Lung (tissue), 12 donors: ENCODE data around the gene DPH7. TPM values are rescaled to one million over a fixed set of nuclear protein-coding genes. Genes with fewer than 3 reads are reported as not detected.

Experiments
- ATAC-seq: fragments of 200-7000 bp; cut with Tn5 transposase; one replicate; pipeline ENCODE4 v1.9.1; 2020; ENCODE audit warnings: moderate number of reproducible peaks; ENCODE audit not compliant: insufficient read depth, low FRiP score
- DNase-seq, 3 donors: peaks; one replicate each; pipeline ENCODE4 v3.0.0-alpha.2; 2013 to 2017
- H3K27ac ChIP-seq, 2 donors: one replicate each; pipeline ENCODE4 v1.5.1; 2013; ENCODE audit warnings: mild to moderate bottlenecking in 2 of 2, moderate library complexity in 2 of 2, control low read depth in 1 of 2, inconsistent platforms in 1 of 2, low read depth in 1 of 2, low read length in 1 of 2
- H3K27me3 ChIP-seq, 3 donors: one replicate each; pipeline ENCODE4 v1.5.1; 2013; ENCODE audit warnings: low read length in 2 of 3; ENCODE audit not compliant: control insufficient read depth in 3 of 3, insufficient read depth in 3 of 3
- H3K36me3 ChIP-seq, 4 donors: one replicate each; pipeline ENCODE4 v1.5.1; 2013; ENCODE audit warnings: low read length in 4 of 4, mild to moderate bottlenecking in 1 of 4, moderate library complexity in 1 of 4; ENCODE audit not compliant: control insufficient read depth in 4 of 4, insufficient read depth in 4 of 4
- H3K4me1 ChIP-seq, 5 donors: one replicate each; pipeline ENCODE4 v1.5.1; 2013; ENCODE audit warnings: low read length in 5 of 5, mild to moderate bottlenecking in 2 of 5, moderate library complexity in 1 of 5; ENCODE audit not compliant: control insufficient read depth in 5 of 5, insufficient read depth in 5 of 5
- H3K4me3 ChIP-seq: one replicate; pipeline ENCODE4 v1.5.1; 2013; ENCODE audit warnings: mild to moderate bottlenecking, control low read depth, moderate library complexity
- H3K9ac ChIP-seq, 2 donors: one replicate each; pipeline ENCODE4 v1.5.1; 2013; ENCODE audit warnings: low read length in 2 of 2, control low read depth in 1 of 2; ENCODE audit not compliant: insufficient read depth in 1 of 2
- H3K9me3 ChIP-seq, 4 donors: one replicate each; pipeline ENCODE4 v1.5.1; 2013; ENCODE audit warnings: low read length in 3 of 4, mild to moderate bottlenecking in 1 of 4, moderate library complexity in 1 of 4; ENCODE audit not compliant: control insufficient read depth in 4 of 4, insufficient read depth in 3 of 4
- CTCF ChIP-seq: IDR thresholded peaks from 2 replicates; pipeline ENCODE4 v1.5.1; 2012; ENCODE audit warnings: mild to moderate bottlenecking; ENCODE audit errors: control extremely low read depth, extremely low read depth
- WGBS, 2 donors: extraction: QIAGEN DNeasy Blood & Tissue Kit; methylation state at CpG; one replicate each; pipeline ENCODE4 v1.1.7; 2013; 5-methylcytosine and 5-hydroxymethylcytosine counted together
- polyA plus RNA-seq, 2 donors: library from polyadenylated mRNA; stranded (reverse); fragments of 200-250 nt; gene quantifications; one replicate each; pipeline ENCODE4 v1.2.1, GENCODE V29; 2013
- total RNA-seq, 2 donors: library from RNA; depleted of rRNA in 1 of 2; stranded (reverse); fragments of >200 nt in 1 of 2; gene quantifications; one replicate each; pipeline ENCODE4 v1.2.1, GENCODE V29; 2014 to 2021
- donor health status: control.
- donor health status: control.
- donor health status: Bipolar disorder and iron deficiency.
- donor health status: healthy.
- donor health status: DM: yes; HTN: yes; CAD: no.

DPH7 gene
- total and polyA plus RNA-seq, 4 donors, result 23.6 to 36.5 (median 30.3) TPM

GRCh38 chr9:137619240-137620047, 40.7 kb upstream of the DPH7 start:
- no peaks in the 10 kb centered on the region for H3K9me3 ChIP-seq
- DNase-seq (peak; percentile 46 to 54 (median 53)), ATAC-seq (no peak)
- 1% methylated on average over 45 to 58 of the region's 58 CpGs for WGBS, 2 donors
- H3K27me3 ChIP-seq, result no peaks in the 10 kb centered on the region
- no peak for TF ChIP-seq CTCF
- H3K36me3 ChIP-seq, result peaks cover 0 to 17% (median 3%) of the 10 kb centered on the region in 4 donors
- peak overlapping the region; percentile 73 for H3K4me3 ChIP-seq
- peak overlapping the region; percentile 79 to 88 for H3K27ac ChIP-seq
- H3K9ac ChIP-seq, result peak overlapping the region in 1 of 2 donors; percentile 82
- H3K4me1 ChIP-seq, result peaks cover 8 to 25% (median 13%) of the 10 kb centered on the region in 5 donors

DNA sequence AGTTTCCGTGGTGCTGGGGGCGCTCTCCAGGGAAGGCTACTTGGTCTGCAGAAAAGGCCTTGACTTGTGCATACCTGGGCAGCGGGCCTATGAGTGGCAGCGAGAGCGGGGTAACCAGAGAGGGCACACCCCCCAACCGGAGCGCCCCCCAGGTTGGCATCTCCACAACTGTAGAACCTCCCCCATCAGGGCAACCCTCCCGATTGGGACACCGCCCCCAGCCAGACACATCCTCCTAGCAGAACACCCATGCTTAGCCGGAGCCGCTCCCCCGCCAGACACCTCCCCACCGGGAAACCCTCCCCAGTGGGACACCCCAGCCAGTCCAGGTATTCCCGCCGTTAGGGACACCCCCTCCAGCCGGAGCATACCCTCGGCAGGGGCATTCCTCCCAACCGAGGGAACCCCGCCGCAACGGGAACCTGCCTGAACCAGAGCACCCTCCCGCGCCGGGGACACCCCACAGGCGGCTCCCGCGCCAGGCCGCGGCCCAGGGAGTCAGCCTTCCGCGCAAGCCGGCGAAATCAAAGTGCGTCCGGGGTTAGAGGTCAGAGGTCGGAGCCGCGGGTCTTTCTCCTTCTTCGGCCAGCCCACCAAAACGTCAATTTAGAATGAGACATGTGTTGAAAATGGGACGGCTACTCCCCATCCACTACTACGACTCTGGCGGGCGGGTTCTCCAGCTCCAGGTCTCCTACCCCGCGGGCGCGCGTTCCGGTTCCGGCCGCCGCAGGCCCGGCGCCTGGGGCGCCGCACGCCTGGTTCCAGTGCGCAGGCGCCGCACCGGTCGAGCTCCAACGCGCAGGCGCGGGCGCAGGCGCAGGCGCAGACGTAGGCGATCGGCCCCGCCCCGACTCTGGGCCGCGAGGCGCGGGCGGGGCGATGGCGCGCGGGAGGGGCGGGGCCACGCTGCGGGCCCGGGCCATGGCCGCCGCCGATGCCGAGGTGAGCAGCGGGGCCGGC, 39.7 kb upstream of the DPH7 start, which contains the start of gene EHMT1:
Gene EHMT1 (plus strand): TSS at position 901 of the 963 bp plus-strand sequence. CDS start 24 bp downstream, at position 925.
- DNase-seq (peak; percentile 91 to 93 (median 92)), ATAC-seq (peak; percentile 78)
- peak within 1 kb of the TSS; percentile 86 for H3K4me3 ChIP-seq
- H3K4me1 ChIP-seq, result peaks cover 8 to 25% (median 16%) of the 10 kb centered on the region in 5 donors
- peak within 1 kb of the TSS; percentile 82 to 89 for H3K9ac ChIP-seq
- 1% methylated on average over 88 to 94 of the region's 94 CpGs for WGBS, 2 donors
- H3K36me3 ChIP-seq, result peaks cover 0 to 27% (median 6%) of the 10 kb centered on the region in 4 donors
- no peaks in the 10 kb centered on the region for H3K9me3 ChIP-seq
- no peaks in the 10 kb centered on the region for H3K27me3 ChIP-seq
- TF ChIP-seq CTCF, result no peak
- H3K27ac ChIP-seq, result peak within 1 kb of the TSS; percentile 88 to 93

- peaks cover 12 to 25% (median 16%) of the 10 kb centered on the region in 5 donors for H3K4me1 ChIP-seq
- no peaks in the 10 kb centered on the region for H3K27me3 ChIP-seq
- H3K9me3 ChIP-seq, result no peaks in the 10 kb centered on the region
- ATAC-seq, result no peak
- H3K9ac ChIP-seq, result no peak overlapping the region
- H3K36me3 ChIP-seq, result peaks cover 0 to 27% (median 4%) of the 10 kb centered on the region in 4 donors
- DNase-seq, result no peak
- H3K4me3 ChIP-seq, result no peak overlapping the region
- TF ChIP-seq CTCF, result no peak
- H3K27ac ChIP-seq, result peak overlapping the region in 1 of 2 donors; percentile 52
- WGBS, 2 donors, result 94 to 95% methylated on average over 19 of the region's 19 CpGs
Observed at GRCh38 chr9:137615387-137615871, 36.7 kb upstream of the DPH7 start.
